ENCODE results near the gene EEFSEC.

GRCh38 chr3:128317101-128317697, 163.9 kb downstream of the EEFSEC start:
- TF ChIP-seq CTCF (IDR thresholded peaks at IDR 0.05 in 8 of 11, conservative IDR thresholded peaks at IDR 0.05 in 3 of 11) (no peak), POLR2A (IDR thresholded peaks at IDR 0.05) (no peak)
